Stimulated activated naive B cell treated with anti-CD40 and anti-IgM and Interleukin-4, amounts not matched to agents 10 μg/mL and 1 μg/mL and 100 μg/mL, for 72 hours (primary cell): ENCODE results near the gene WNT3.
A peak's percentile ranks its signal among the peaks of the same experiment; 100 is the strongest.
"Not testable (repeated sequence)": the region's sequence is repeated elsewhere in the genome, so short reads cannot be mapped to it uniquely, and the experiment has no call there.

Experiments
- ATAC-seq, 2 donors: fragments of 150-1000 bp; cut with Tn5 transposase; replicated peaks; 2 replicates each; pipeline ENCODE4 v1.10.0; 2021; ENCODE audit warnings: moderate library complexity in 1 of 2
- DNase-seq: peaks from one replicate; pipeline ENCODE4 v3.0.0; 2021
- H3K27ac Mint-ChIP-seq: one replicate; pipeline ENCODE4 v1.8.0; 2022; ENCODE audit warnings: mild to moderate bottlenecking, mixed read lengths
- H3K27me3 Mint-ChIP-seq, 2 donors: one replicate each; pipeline ENCODE4 v1.8.0; 2022; ENCODE audit warnings: mixed read lengths in 2 of 2
- H3K36me3 Mint-ChIP-seq, 2 donors: one replicate each; pipeline ENCODE4 v1.8.0; 2022; ENCODE audit warnings: mixed read lengths in 2 of 2, mild to moderate bottlenecking in 1 of 2
- H3K4me1 Mint-ChIP-seq, 2 donors: one replicate each; pipeline ENCODE4 v1.8.0; 2022; ENCODE audit warnings: mixed read lengths in 2 of 2, mild to moderate bottlenecking in 1 of 2
- H3K4me3 Mint-ChIP-seq, 2 donors: one replicate each; pipeline ENCODE4 v1.8.0; 2022; ENCODE audit warnings: mild to moderate bottlenecking in 2 of 2, mixed read lengths in 2 of 2, moderate library complexity in 1 of 2
- H3K9me3 Mint-ChIP-seq, 2 donors: one replicate each; pipeline ENCODE4 v1.8.0; 2022; ENCODE audit warnings: mixed read lengths in 2 of 2, mild to moderate bottlenecking in 1 of 2

Gene WNT3

DNA sequence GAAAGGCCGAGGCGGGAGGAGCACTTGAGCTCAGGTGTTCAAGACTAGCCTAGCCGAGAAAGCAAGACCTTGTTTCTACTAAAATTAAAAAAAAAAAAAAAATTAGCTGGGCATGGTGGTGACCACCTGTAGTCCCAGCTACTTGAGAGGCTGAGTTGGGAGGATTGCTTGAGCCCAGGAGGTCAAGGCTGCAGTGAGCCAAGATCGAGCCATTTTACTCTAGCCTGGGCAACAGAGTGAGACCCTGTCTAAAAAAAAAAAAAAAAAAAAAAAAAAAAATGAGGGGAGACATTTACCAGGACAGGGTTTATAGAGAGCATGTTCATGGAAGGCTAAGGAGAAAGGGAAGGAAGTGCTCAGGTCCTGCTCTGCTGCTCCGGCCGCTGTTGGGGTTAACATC, 25.5 kb downstream of the WNT3 start:
- Mint-ChIP-seq H3K4me1 (peaks cover 6 to 14% of the 10 kb centered on the region in 2 donors), H3K27me3 (peaks cover 42 to 54% of the 10 kb centered on the region in 2 donors)
- H3K27ac Mint-ChIP-seq, H3K4me3 Mint-ChIP-seq, H3K36me3 Mint-ChIP-seq, DNase-seq, H3K9me3 Mint-ChIP-seq, ATAC-seq: not testable (repeated sequence)

DNA sequence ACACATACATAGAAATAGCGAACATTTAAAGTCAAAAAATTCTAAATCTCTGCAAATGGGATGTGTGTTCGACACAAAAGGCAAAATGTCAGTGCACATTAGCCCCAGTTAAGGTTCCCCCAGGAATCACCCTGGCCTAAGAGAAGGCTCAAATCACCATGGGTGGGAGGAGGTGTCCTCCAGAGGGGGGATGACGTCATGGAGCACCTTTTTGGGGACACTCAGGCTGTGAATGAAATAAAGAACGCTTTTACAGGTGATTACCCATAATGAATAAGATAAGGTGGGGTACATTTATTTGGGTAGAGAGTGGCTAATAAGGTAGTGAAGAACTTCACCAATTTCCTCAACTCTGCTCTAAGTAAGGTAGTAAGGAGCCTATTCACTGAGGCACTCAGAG, 26.4 kb downstream of the WNT3 start:
- Mint-ChIP-seq H3K27ac (no peak overlapping the region), H3K4me3 (no peak overlapping the region), H3K27me3 (peaks cover 36 to 49% of the 10 kb centered on the region in 2 donors), H3K36me3 (peaks cover 1 to 3% of the 10 kb centered on the region in 2 donors), H3K9me3 (peaks cover 0 to 5% of the 10 kb centered on the region in 2 donors), H3K4me1 (peaks cover 6 to 14% of the 10 kb centered on the region in 2 donors)
- DNase-seq (no peak), ATAC-seq (no peak)

DNA sequence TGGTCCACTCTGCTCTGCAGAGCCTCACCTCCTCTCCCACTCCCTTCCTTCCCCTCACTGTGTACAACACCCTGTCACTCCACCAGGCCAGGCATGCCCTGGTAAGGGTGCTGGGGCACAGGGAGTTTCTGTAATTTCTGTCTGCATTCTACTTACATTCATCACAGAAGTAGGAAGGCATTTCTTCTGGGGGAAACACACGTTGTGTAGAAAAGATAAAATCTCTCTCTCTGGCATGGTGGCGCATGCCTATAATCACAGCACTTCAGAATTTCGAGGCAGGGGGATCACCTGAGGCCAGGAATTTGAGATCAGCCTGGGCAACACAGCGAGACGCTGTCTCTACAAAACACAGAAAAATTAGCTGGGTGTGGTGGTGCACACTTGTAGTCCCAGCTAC, 27.0 kb downstream of the WNT3 start:
- Mint-ChIP-seq H3K27me3 (peaks cover 33 to 44% of the 10 kb centered on the region in 2 donors), H3K36me3 (peaks cover 1 to 3% of the 10 kb centered on the region in 2 donors), H3K4me1 (peaks cover 6 to 14% of the 10 kb centered on the region in 2 donors), H3K9me3 (peaks cover 0 to 5% of the 10 kb centered on the region in 2 donors), H3K27ac (no peak overlapping the region), H3K4me3 (no peak overlapping the region)
- ATAC-seq, result no peak
- no peak for DNase-seq

DNA sequence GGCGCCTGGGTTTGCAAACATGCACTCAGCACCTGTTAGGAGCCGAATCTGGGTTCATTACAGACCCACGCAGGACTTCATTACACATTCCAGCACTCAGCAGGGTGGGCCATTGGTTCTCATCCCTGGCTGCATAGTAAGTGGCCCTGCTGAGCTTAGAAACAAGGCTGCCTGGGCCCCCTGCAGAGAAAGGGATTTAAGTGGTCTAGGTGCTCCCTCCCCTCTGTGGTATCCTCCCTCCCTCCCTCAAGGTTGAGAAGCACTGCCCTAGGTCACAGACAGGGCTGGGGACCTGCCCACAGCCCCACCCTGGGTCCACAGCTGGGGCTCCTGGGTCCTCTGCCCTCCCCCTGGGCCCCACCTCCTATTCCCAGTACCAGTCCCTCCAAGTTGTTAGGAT, 28.3 kb downstream of the WNT3 start:
- Mint-ChIP-seq H3K4me3 (no peak overlapping the region), H3K36me3 (peaks cover 1 to 3% of the 10 kb centered on the region in 2 donors), H3K27me3 (peaks cover 22 to 35% of the 10 kb centered on the region in 2 donors), H3K9me3 (peaks cover 0 to 5% of the 10 kb centered on the region in 2 donors), H3K4me1 (peaks cover 6 to 14% of the 10 kb centered on the region in 2 donors), H3K27ac (no peak overlapping the region)
- ATAC-seq (no peak), DNase-seq (no peak)

DNA sequence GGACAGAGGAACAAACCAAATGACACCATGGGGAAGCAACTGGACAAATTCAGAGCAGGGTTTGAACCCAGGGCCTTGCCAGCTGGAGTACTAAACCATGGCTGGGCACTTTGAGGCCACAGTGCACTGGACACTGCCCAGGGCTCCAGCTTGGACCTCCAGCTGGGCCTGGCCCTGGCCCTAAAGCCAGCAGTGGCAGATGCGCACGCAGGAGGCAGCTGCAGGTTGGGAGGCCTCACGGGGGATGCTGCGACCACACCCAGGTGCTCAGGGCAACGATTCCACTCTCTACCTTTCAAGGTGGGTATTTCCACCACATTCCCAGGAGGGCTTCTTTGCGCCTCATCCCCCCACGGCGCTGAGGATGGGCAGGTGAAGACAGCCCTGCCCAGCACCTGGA, 28.9 kb downstream of the WNT3 start:
- peaks cover 1 to 3% of the 10 kb centered on the region in 2 donors for H3K36me3 Mint-ChIP-seq
- no peak overlapping the region for H3K4me3 Mint-ChIP-seq

DNA sequence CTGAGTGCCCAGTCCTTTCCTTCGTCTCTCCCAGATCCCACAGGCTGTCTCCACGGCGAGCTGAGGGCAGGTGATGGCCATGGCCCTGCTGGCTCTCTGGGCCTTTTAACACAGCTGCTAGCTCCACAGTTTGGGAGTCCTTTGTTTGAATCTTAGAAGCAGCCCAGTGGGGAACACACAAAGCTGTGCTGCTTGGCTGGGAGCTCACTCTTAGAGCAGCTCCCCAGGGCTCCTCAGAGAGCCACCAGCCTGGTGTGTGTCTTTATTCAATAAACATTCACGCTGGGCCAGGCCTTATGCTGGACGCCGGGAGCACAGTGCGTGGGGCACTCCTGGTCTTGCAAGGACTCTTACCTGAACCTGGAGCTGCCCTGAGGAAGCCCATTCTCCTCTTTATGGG, 29.7 kb downstream of the WNT3 start:
- Mint-ChIP-seq H3K9me3 (peaks cover 0 to 5% of the 10 kb centered on the region in 2 donors), H3K36me3 (peaks cover 1 to 3% of the 10 kb centered on the region in 2 donors), H3K4me1 (peaks cover 8 to 10% of the 10 kb centered on the region in 2 donors), H3K27ac (no peak overlapping the region), H3K4me3 (no peak overlapping the region), H3K27me3 (peaks cover 19 to 26% of the 10 kb centered on the region in 2 donors)
- no peak for ATAC-seq
- no peak for DNase-seq

More for the DNA sequence above, 28.9 kb downstream of the WNT3 start:
- ATAC-seq (no peak), DNase-seq (no peak)
- Mint-ChIP-seq H3K27me3 (peaks cover 21 to 31% of the 10 kb centered on the region in 2 donors), H3K27ac (no peak overlapping the region), H3K4me1 (peaks cover 8 to 14% of the 10 kb centered on the region in 2 donors), H3K9me3 (peaks cover 0 to 5% of the 10 kb centered on the region in 2 donors)

DNA sequence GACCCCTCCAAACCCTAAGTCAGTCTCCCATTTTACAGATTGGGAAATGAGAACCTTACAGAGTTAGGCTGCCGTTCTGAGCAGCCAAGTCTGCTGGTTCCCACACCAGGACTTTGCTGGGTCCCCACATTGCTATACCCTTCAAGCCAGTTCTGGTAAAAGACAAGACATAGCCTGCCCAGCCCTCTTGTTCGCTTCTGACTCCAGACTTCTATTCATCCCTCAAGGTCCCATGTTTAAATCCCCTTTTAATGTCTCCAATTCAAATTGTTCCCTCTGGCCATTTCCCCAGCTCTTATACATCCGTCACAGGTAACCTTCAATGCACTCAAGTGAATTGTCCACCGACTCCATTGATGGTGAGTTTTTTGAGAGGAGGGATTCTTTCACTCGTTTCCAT, 30.2 kb downstream of the WNT3 start:
- ATAC-seq (no peak), DNase-seq (no peak)
- Mint-ChIP-seq H3K36me3 (peaks cover 1 to 3% of the 10 kb centered on the region in 2 donors), H3K4me3 (no peak overlapping the region), H3K27ac (no peak overlapping the region), H3K4me1 (peaks cover 8 to 9% of the 10 kb centered on the region in 2 donors), H3K27me3 (peaks cover 17 to 21% of the 10 kb centered on the region in 2 donors), H3K9me3 (peaks cover 0 to 5% of the 10 kb centered on the region in 2 donors)

DNA sequence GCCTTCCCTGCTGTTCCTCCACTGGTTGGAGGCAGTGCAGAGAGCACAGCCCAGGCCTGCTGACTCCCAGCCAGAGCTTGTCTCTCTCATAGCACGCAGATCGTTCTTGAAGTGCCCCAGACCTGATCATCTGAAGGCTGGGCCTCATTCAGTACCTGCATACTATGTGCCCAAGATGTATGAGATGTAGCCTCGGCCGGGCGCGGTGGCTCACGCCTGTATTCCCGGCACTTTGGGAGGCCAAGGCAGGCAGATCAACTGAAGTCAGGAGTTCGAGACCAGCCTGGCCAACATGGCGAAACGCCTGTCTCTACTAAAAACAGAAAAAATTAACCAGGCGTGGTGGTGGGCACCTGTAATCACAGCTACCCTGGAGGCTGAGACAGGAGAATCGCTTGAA, 31.0 kb downstream of the WNT3 start:
- no peak for ATAC-seq
- peaks cover 17 to 21% of the 10 kb centered on the region in 2 donors for H3K27me3 Mint-ChIP-seq
- no peak for DNase-seq
- peaks cover 0 to 5% of the 10 kb centered on the region in 2 donors for H3K9me3 Mint-ChIP-seq
- peaks cover 1 to 3% of the 10 kb centered on the region in 2 donors for H3K36me3 Mint-ChIP-seq
- no peak overlapping the region for H3K4me3 Mint-ChIP-seq
- peaks cover 8 to 9% of the 10 kb centered on the region in 2 donors for H3K4me1 Mint-ChIP-seq
- no peak overlapping the region for H3K27ac Mint-ChIP-seq

DNA sequence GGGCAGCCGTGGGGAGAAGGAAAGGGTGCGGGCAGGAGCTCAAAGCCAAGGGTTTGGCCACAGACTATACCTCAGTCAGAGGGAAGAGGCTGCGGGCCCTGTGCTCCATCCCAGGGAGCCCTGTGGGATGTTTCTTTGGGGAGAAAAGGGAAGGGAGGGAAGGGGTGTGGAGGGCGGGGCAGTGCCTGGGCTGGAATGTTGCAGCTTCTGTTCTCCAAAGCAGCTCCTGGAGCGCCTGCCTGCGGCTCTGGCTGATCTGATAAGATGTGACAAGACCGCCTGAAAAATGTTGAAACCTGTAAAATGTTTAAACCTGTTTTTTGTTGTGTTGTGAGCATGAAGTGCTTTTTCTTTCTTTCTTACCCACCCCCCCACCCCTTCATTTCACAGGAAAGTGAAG, 32.8 kb downstream of the WNT3 start:
- Mint-ChIP-seq H3K9me3 (peaks cover 0 to 5% of the 10 kb centered on the region in 2 donors), H3K4me3 (no peak overlapping the region), H3K36me3 (peaks cover 1 to 3% of the 10 kb centered on the region in 2 donors), H3K27ac (no peak overlapping the region), H3K4me1 (peaks cover 4 to 5% of the 10 kb centered on the region in 2 donors), H3K27me3 (peaks cover 9 to 11% of the 10 kb centered on the region in 2 donors)
- ATAC-seq (no peak), DNase-seq (no peak)

DNA sequence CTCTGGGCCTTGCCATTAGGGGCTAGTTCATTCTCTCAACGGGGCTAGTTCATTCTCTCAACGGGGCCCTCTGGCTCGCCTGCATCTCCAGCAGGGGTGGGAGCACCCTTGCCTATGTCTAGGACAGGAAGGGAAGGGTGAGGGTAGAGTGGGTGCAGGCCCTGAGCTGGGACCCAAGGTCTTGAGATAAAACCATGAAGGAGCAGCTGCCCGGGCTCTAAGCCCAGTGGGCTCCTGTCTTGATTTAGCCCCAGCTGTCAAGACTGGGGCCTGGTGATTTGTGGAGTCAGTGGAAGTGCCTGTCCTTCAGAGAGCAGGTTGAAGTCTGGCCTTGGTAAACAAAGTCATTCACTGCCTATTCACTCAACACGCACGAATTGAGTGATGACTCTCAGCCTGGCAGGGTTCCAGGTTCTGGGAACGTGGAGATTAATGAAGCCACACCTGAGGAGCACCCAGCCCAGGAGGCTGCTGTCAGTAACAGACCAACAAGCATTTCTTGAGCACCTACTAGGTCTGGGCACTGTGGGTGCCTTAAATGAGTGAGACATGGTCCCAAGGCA, 35.4 kb downstream of the WNT3 start:
- DNase-seq (no peak), ATAC-seq (no peak)
- Mint-ChIP-seq H3K27ac (no peak overlapping the region), H3K4me3 (no peak overlapping the region), H3K27me3 (peaks cover 0 to 4% of the 10 kb centered on the region in 2 donors), H3K36me3 (no peaks in the 10 kb centered on the region), H3K4me1 (peaks cover 0 to 2% of the 10 kb centered on the region in 2 donors), H3K9me3 (no peaks in the 10 kb centered on the region)

DNA sequence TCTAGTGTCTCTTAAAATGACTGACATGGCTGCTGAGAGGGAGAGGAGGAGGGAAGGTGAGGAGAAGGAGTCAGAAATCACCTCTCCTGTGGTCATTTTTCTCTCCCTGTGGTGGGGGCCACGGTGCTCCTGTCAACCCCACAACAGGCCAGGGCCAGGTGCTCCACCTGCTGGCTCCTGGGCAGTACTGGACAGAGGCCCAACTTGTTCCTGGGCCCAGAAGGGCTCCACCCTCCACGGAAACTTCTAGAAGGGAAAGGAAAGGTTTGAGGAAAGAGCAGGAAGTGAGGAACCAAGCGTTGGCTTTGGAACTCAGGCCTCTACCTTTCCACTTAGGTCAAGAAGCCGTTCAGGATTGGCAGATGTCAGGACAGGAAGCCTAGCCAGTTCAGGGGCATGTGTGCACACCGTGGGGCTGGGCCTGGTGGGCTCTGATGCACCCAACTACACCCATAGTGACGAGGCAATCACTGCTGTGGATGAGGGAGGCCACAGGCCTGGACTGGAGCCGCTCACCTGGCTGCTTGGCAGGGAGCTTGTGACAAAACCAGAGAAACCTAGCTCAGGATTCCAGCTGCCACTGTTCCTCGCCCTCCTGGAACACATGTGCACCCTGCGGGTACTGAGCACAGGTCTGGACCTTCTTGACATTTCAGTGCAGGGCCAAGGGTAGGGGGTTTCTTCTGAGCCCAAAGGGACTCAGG, 36.1 kb downstream of the WNT3 start:
- DNase-seq, result no peak
- Mint-ChIP-seq H3K9me3 (no peaks in the 10 kb centered on the region), H3K27me3 (peaks cover 4 to 8% of the 10 kb centered on the region in 2 donors), H3K36me3 (no peaks in the 10 kb centered on the region), H3K4me1 (peaks cover 2 to 5% of the 10 kb centered on the region in 2 donors), H3K4me3 (no peak overlapping the region), H3K27ac (no peak overlapping the region)
- peak; percentile 63 to 70 for ATAC-seq

DNA sequence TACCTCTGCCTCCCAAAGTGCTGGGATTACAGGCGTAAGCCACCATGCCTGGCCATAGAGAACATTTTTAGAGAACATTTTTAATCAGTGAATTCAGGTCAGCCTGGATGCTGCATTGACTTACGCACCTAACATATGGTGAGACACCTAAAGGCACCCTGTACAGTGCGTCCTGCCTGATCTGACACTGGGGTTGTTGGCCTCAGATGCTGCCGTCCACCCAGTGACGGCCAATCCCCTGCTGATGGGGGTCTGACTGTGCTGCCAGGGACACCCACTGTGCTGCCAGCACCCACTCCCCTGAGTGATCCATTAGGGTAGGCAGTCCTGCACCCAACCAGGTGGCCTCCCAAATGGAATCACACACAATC, 38.5 kb downstream of the WNT3 start:
- Mint-ChIP-seq H3K27ac (no peak overlapping the region), H3K9me3 (no peaks in the 10 kb centered on the region), H3K36me3 (no peaks in the 10 kb centered on the region), H3K27me3 (peaks cover 10 to 22% of the 10 kb centered on the region in 2 donors), H3K4me1 (peaks cover 5 to 13% of the 10 kb centered on the region in 2 donors), H3K4me3 (no peak overlapping the region)
- DNase-seq, result no peak
- no peak for ATAC-seq

DNA sequence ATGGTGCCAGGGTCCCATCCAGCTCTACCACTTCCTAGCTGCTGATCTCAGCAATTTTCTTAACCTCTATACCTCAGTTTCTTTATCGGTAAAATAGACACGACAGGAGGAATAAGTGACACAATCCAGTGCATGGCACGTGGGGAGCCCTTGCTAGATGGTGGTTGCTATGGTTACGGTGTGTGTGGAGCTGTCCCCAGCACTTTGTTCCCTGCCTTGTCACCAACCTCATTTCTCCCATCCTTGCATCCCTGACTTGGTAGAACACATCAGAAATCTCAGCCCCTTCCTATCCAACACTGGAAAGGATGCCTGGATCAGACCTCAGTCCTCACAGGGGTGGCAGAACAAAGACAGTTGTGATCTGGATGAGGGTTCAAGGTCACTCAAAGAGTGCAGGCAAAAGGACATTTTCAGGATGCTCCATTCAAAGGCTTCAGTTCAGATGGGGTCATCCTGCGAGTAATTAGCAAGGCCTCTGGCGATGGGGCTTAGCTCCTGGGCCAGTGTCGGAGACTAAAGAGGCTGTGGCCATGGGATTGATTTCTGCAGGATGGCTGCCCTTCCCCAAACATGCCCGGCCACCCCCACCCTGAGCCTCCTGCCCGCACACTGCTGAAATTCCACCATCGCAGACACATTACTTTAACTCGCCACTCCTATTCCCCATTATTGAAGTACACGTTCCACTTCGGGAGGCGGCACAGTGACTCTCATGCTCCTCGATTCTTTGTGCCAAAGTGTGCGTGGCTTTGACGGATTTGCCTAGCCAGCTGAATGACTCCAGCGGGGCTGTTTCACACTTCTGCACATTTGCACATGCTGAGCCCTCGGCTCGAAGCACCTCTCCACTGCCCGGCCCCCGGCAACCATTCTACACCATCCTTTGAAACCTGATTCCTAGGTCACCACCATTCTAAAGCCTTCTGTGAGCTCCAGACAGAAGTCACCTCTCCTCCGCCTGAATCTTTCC, 40.3 kb downstream of the WNT3 start:
- ATAC-seq (no peak), DNase-seq (no peak)
- peaks cover 10 to 13% of the 10 kb centered on the region in 2 donors for H3K4me1 Mint-ChIP-seq
- H3K27me3 Mint-ChIP-seq, result peaks cover 10 to 22% of the 10 kb centered on the region in 2 donors
- no peaks in the 10 kb centered on the region for H3K9me3 Mint-ChIP-seq
- no peaks in the 10 kb centered on the region for H3K36me3 Mint-ChIP-seq
- no peak overlapping the region for H3K27ac Mint-ChIP-seq
- H3K4me3 Mint-ChIP-seq, result no peak overlapping the region

DNA sequence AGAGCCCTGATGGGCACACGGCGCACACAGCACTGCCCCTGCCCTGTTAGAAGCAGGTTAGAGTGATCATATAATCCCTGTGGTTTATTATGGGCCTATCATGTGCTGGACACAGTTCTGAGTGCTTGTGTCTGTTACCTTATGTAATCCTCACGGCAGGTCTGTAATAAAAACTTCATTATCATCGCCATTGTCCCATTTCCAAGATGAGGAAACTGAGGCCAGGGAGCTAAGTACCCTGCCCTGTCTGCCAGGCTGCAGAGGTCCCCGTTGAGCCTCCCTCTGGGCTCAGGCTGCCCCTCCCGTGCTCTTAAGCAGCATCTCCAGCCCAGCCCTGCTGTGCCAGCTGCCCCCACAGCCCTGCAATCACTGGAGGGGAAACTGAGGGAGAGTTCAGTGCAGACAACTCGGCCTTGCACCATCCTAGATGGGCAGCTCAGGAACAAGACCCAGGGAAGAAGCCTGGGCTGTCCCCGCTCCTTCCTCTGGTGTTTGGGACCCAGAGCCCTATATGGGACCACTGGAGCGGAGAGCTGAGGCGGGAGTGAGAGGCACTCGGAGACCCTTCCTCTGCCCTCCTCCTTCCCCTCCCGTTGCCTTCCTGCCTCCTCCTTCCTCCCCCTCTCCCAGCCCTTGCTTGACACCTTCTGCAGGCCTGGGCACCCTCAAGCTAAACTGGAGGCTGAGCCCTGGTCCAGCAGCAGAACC, 42.0 kb downstream of the WNT3 start:
- DNase-seq, result no peak
- Mint-ChIP-seq H3K4me1 (peaks cover 13 to 20% of the 10 kb centered on the region in 2 donors), H3K27me3 (peaks cover 10 to 22% of the 10 kb centered on the region in 2 donors), H3K9me3 (no peaks in the 10 kb centered on the region), H3K27ac (no peak overlapping the region), H3K36me3 (no peaks in the 10 kb centered on the region), H3K4me3 (no peak overlapping the region)
- ATAC-seq, result no peak
